ENCODE results near the gene CDK2.
"Not testable (repeated sequence)": the region's sequence is repeated elsewhere in the genome, so short reads cannot be mapped to it uniquely, and the experiment has no call there.

Gene CDK2

DNA sequence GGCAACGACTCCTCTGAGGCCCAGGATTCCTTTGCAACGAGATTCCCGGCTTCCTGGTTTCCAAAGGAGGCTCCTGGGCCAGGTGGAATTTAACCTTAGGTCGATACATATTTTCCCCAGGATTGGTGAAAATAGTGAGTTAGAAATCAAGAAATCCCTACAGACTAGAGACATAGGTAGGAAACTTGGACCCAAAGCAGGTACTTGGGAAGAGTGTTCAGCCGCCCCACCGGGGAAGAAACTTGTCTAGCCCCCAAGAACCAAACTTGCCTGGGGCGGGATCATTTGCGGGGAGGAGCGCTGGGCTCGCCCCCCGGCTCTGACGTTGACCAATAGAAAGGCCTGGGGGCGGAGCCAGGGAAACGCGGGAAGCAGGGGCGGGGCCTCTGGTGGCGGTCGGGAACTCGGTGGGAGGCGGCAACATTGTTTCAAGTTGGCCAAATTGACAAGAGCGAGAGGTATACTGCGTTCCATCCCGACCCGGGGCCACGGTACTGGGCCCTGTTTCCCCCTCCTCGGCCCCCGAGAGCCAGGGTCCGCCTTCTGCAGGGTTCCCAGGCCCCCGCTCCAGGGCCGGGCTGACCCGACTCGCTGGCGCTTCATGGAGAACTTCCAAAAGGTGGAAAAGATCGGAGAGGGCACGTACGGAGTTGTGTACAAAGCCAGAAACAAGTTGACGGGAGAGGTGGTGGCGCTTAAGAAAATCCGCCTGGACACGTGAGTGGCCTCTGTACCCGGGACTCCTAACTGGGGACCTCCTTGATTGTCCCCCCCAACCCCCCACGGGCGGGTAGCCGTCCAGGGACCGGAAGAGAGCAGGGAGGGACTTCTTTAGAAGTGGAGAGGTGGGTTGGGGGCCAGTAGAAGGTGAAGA lies at the start of gene CDK2:
TSS of gene CDK2 (plus strand) at position 423 of the 874 bp plus-strand sequence. CDS start at position 602, 179 bp downstream.
- ATAC-seq = peak; percentile 95 to 96

DNA sequence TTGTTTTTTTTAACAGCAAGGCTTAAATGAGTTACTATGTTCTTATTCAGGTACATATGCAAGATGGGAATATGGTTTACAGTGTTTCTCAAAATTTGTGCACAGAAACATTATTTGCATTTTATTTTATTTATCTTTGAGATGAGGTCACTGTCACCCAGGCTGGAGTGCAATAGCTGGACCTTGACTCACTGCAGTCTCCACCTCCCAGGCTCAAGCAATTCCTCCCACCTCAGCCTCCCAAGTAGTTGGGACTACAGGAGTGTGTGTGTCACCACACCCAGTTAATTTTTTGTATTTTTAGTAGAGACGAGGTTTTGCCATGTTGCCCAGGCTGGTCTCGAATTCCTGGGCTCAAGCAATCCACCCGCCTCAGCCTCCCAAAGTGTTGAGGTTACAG lies 47.6 kb upstream of the CDK2 start:
- ATAC-seq = not testable (repeated sequence)

DNA sequence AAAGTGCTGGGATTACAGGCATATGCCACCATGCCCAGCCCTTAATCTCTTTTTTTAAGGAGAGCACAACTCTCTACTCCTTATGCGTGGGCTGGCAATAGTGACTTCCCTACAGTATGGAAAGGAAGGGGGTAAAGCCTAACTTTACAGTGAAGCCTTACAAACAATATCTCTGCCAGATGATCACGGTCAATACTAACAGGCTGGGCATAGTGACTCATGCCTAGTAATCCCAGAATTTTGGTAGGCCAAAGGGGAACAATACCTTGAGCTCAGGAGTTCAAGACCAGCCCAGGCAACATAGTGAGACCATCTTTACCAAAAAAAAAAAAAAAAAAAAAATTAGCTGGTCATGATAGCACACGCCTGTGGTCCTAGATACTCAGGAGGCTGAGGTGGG lies 44.5 kb upstream of the CDK2 start:
- ATAC-seq = no peak

DNA sequence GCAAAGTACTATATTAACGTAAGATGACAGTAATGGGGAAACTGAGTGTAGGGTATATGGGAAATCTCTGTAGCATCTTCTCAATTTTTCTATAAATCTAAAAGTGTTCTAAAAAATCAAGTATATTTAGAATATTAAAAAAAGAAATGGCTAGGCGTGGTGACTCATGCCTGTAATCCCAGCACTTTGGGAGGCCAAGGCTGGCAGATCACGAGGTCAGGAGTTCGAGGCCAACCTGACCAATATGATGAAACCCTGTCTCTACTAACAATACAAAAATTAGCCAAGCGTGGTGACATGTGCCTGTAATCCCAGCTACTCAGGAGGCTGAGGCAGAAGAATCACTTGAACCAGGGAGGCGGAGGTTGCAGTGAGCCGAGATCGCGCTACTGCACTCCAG lies 43.0 kb upstream of the CDK2 start:
- not testable (repeated sequence) for ATAC-seq

- ATAC-seq = no peak
Measured at GRCh38 chr12:55925371-55925770, 41.3 kb upstream of the CDK2 start.

GRCh38 chr12:55925870-55926737 lies 40.5 kb upstream of the CDK2 start:
- no peak for ATAC-seq

DNA sequence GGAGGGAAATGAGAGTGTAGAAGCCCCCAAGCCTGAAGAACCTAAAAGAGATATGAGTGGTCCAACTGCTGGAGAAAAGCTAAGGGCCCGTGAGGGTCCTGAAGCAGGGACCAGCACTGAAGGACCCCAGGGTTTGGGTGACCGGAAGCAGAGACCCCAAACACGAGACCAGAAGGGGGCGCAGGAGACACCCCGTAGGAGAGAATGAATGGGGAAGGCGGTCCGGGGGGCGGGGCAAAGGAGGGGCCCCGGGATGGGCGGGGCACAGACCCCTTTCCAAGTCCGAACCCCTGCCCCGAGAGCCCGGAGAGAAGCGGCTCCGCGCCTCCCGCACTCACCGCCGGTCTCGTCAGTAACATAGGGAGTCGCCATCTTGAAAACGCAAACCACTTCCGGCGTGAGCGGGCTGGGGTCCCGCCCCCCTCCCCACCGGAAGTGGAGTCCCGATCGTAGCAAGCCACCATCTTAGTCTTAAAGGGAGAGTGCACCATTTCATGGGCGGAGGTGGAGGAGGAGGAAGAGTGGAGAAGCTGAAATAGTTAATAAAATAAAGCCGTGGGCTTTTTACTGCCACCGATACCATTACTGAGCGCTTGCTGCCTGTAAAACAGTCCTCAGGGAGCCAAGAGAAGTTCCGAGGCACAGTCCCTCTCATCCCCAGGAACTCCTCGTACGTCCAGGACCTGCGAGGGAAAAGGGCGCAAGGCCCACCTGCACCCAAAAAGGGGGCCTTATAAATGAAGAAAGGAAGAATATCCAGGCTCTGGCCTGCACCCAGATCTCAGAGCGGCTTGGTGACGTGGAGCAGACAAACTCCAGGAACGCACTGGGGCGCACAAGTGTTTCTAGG lies 39.7 kb upstream of the CDK2 start:
- peak; percentile 50 to 54 for ATAC-seq

DNA sequence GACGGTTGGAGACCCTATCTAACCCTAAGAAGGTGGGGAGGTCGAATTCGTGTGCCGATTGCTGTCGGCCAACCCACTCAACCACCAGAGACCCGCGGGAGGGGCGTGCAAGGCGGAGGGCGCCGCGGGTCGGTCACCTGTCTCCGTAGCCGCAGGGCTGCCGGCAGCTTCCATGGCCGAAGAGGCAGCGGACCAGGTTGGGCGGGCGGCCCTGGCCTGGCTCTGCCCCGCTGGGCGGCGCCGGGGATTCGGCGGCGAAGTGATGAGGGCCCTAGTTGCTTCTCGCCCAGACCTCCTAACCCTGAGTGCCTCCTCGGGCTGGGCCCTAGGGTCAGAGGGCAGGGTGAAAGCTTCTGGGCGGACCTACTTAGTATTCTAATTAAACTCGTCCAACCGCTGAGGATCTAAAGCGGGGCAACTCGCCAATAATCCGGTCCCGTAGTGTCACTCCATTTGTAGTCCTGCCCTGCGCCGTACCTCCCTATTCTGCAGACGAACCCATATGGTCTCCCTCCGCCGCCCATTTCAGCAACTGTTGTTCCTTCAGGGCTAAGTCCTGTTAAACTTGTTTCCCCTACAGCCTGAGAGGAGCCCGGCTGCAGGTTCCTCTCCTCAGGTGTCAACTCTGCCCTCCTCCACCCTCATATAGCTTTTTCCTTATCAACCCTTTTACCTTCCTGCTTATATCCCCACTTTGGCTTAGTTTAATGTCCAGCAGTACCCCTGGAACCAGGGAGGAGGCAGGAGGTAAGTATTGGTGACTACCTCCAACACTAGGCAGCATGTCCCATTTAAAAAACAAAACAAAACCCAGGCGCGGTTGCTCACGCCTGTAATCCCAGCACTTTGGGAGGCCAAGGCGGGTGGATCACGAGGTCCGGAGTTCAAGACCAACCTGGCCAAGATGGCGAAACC lies 38.8 kb upstream of the CDK2 start, which contains the start of gene PYM1:
TSS of gene PYM1 (minus strand) at position 307 of the 915 bp plus-strand sequence. CDS start at position 174, 133 bp downstream.
- peak; percentile 37 to 46 for ATAC-seq

GRCh38 chr12:55929306-55929791 lies 37.3 kb upstream of the CDK2 start:
- peak; percentile 36 to 41 for ATAC-seq

DNA sequence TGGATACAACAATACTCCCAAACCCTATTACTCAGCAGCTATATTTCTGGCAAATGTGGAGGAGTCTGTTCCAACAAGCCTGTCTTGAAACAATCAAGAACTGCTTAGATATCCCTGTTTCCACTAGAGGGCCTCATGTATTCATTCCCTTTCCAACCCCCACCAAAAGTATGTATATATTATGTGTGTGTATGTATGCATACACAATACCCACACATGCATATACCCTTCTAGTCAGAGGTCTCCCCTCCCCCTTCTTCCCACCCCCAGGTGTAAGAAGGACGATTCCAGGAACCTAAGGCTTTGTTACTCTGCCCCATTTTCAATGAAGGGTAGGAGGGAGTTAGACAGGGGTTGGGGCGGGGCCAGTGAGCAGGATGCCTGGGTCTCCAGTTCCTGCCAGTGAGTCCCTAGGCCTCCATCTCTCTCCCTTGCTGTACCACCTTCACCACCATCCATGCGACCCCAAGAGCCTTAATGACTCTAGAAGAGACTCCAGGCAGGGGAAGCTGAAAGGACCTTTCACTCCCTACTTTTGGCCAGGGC lies 35.8 kb upstream of the CDK2 start, which contains the start of gene DGKA:
TSS of gene DGKA (plus strand) at position 392 of the 546 bp plus-strand sequence. CDS start 5,342 bp downstream, outside the sequence.
- peak; percentile 29 to 37 for ATAC-seq

DNA sequence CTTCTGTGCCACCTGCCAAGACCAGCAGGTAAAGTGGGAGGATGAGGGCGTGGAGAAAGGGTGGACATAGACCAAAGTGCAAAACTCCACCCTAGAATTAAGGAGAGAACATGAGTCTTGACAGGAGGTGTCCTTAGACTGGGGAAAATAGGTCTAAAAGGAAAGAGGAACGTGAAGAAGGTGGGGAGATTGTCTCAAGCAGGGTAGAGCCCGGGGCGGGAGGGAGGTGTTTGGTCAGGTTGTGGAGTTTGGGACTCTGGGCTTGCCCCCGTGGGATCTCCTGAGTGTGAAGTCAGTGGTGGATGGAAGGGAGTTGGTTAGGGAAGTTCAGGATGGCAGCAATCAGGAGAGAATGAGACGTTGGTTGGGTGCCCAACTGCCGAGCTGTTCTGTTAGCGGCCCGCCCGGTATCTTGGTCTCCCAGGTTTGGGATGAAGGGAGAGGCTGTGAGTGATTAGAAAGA lies 35.3 kb upstream of the CDK2 start:
- ATAC-seq = no peak

DNA sequence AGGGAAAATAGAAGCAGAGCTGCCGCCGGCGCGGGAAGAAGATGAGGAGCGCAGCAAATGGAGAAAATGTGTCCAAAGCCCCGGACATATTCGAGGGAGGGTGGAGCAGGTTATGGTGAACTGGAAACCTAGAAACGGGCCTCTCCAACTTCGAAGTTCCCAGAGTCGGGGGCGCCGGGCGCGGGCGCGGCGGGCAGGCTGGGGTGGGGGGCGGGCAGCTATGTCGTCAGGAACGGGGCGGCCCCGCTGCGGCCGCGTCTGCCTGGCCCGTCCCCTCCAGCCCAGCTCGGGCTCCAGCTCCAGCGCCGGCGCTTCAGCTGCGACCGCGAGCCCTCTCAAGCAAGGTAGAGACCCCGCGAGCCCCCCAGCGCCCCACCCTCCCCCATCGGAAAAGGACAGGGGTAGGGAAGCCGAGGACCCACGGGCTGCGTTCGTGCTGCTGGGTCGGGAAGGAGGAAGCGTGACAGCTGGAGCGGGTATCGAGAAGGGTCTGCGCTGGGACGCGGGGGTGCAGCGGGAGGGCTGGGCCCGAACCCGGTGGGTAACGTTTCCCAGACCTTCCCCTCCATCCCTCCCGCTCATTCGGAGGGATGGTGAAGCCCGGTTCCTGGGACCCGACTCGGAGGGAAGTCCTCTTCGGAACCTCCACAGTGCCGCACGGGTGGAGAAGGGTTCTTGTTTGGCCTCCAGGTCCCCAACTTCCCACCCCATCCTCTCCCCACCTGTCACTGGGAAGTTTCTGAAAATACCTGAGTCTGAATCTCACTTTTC lies 34.7 kb upstream of the CDK2 start:
- ATAC-seq = no peak

GRCh38 chr12:55932551-55932910 lies 34.1 kb upstream of the CDK2 start:
- peak in 1 of 2 donors; percentile 5 for ATAC-seq

GRCh38 chr12:55933169-55933798 lies 33.3 kb upstream of the CDK2 start:
- no peak for ATAC-seq

DNA sequence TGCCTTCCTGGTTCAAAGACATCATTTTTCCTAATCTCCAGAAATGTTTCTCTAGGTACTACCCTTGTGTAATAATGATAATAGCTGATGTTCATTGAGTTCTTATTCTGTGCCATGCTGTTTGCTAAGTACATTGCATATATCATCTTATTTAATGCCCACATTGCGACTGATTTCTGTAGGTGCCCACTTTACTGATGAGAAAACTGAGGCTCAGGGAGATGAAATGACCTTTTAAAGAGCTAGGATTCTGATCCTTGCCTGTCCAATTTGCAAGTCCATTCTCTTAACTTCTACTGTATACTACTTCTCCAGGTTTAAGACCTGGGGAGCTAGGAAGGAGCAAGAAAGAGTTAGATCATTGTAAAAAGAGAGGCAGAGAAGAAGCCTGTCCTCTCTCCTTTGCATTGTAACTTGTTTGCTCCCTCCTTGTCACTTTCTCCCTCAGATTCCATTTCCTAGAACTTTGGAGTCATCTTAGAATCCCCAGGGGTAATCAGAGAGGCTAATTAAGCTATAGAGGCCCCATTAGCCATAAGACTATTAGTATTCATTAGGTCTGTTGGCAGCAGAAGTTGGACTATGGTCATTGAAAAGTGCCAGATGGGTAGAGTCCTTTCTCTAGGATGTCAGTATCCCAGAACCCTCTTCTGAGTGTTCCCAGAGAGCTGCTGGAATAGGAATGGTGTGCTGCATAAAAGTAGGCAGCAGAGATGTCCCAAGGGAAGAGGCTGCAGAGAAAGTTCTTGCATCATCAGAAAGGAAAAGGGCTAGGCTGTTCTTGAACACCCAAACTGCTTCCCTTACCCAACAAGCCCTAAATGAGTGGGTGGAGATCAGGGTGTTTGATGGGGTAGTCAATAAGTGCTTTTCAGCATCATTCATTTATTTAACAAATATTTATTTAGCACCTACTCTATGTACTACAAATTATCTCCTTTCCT lies 32.6 kb upstream of the CDK2 start:
- ATAC-seq = no peak

DNA sequence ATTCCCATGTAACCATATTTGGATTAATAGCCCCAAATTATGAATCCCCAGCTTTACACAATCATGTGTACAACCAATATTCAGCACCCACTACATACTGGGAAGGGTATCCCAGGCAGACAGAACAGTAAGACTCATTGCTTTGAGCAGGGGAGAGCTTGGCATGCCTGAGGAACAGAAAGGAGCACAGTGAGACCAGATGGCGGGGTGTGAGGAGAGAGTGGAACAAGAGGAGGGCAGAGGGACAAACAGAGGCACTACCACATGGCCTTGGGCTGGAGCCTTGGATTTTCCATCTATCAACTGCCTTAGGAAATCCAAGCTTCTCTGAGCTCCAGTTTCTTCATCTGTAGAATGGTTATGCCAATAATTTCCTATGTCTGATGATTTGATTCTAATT lies 31.9 kb upstream of the CDK2 start:
- ATAC-seq = no peak

- ATAC-seq = peak in 1 of 2 donors; percentile 12
Measured at GRCh38 chr12:55935738-55936151, 30.9 kb upstream of the CDK2 start.

GRCh38 chr12:55937981-55938380 lies 28.6 kb upstream of the CDK2 start:
- no peak for ATAC-seq

Measured in activated CD4-positive, CD25-positive, alpha-beta regulatory T cell treated with anti-CD3 and anti-CD28 coated beads, Interleukin-2, amount 50 U/mL, for 24 hours (primary cell).